Loucy (cell line): ENCODE results near the gene HOXB1.

Experiments
- H2AFZ ChIP-seq: fragments of 200-600 bp; sonication (generic); 2 replicates; pipeline ENCODE4 v1.6.0; 2016; ENCODE audit warnings: antibody characterized with exemption, mild to moderate bottlenecking, low read length, moderate library complexity
- H3F3A ChIP-seq: fragments of 200-600 bp; 2 replicates; pipeline ENCODE4 v1.6.0; 2016; ENCODE audit warnings: antibody characterized with exemption, low read depth, mild to moderate bottlenecking
- H3K27me3 ChIP-seq: fragments of 200-600 bp; sonication (generic); 2 replicates; pipeline ENCODE4 v1.6.1; 2014; ENCODE audit warnings: low read length, mild to moderate bottlenecking; ENCODE audit not compliant: insufficient read depth, poor library complexity, severe bottlenecking
- H3K36me3 ChIP-seq: fragments of 200-600 bp; sonication (generic); 2 replicates; pipeline ENCODE4 v1.6.1; 2016; ENCODE audit warnings: low read length; ENCODE audit not compliant: insufficient read depth
- H3K4me1 ChIP-seq: fragments of 200-600 bp; sonication (generic); 2 replicates; pipeline ENCODE4 v1.5.1; 2014; ENCODE audit warnings: low read length, mild to moderate bottlenecking; ENCODE audit not compliant: insufficient read depth, poor library complexity, severe bottlenecking
- H3K4me2 ChIP-seq: fragments of 200-600 bp; sonication (generic); 2 replicates; pipeline ENCODE4 v1.6.0; 2014; ENCODE audit warnings: antibody characterized with exemption, low read length, low read depth, mild to moderate bottlenecking; ENCODE audit not compliant: poor library complexity, severe bottlenecking
- H3K4me3 ChIP-seq: fragments of 200-600 bp; sonication (generic); 2 replicates; pipeline ENCODE4 v1.5.1; 2014; ENCODE audit warnings: low read length, mild to moderate bottlenecking, mixed read lengths; ENCODE audit not compliant: poor library complexity, severe bottlenecking
- H3K79me2 ChIP-seq: fragments of 200-600 bp; sonication (generic); 2 replicates; pipeline ENCODE4 v1.6.1; 2014; ENCODE audit warnings: low read length; ENCODE audit not compliant: insufficient read depth
- H3K9ac ChIP-seq: fragments of 200-600 bp; sonication (generic); 2 replicates; pipeline ENCODE4 v1.6.0; 2014; ENCODE audit warnings: mild to moderate bottlenecking, low read depth, low read length, moderate library complexity; ENCODE audit not compliant: poor library complexity, severe bottlenecking
- H3K9me2 ChIP-seq: fragments of 200-600 bp; sonication (generic); replicated peaks from 2 replicates; pipeline ENCODE4 v1.6.1; 2016; ENCODE audit warnings: low read depth, low read length, mixed read lengths
- H3K9me3 ChIP-seq: fragments of 200-600 bp; sonication (generic); 2 replicates; pipeline ENCODE4 v1.6.1; 2014; ENCODE audit warnings: mild to moderate bottlenecking, antibody characterized with exemption, low read length, low read depth; ENCODE audit not compliant: insufficient read depth
- H4K20me1 ChIP-seq: fragments of 200-600 bp; sonication (generic); 2 replicates; pipeline ENCODE4 v1.6.0; 2014; ENCODE audit warnings: antibody characterized with exemption, low read length, mild to moderate bottlenecking; ENCODE audit not compliant: insufficient read depth, poor library complexity, severe bottlenecking
- EZH2phosphoT487 ChIP-seq: fragments of 200-600 bp; IDR thresholded peaks from 2 replicates; pipeline ENCODE4 v1.6.1; 2018; ENCODE audit warnings: antibody characterized with exemption, mild to moderate bottlenecking, moderate library complexity, borderline replicate concordance
- TF ChIP-seq, protein P1 (sequence below): fragments of 200-600 bp; sonication (generic); conservative IDR thresholded peaks from 2 replicates; pipeline ENCODE4 v1.5.1; 2014; ENCODE audit warnings: mild to moderate bottlenecking, antibody characterized with exemption, low read length

Gene HOXB1

DNA sequence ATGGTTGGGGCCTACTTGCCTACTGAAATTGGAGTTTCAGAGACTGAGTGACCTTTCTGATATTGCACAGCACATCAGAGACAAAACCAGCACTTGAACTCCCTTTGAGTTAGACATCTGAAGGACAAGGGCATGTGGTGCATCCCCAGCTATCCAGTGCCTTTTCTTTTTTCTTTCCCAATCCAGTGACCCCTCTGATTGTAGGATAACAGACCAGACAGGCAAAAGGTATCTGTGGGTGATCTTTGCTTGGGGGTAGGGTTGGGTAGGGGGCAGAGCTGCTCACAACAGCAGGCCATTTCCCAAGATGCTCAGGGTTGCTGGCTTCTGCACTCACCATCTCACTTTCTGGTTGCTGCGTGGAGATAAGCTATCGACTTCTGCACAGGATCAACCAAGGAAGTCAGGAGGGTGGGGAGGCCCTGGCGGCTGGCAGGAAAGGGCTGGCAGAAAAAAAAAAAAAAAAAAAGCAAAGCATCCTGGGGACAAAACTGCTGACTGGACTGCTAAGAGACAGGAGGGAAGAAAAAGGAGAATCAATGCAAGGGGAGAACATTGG lies 42.2 kb downstream of the HOXB1 start:
- Histone ChIP-seq H3K9me2 (no peaks in the 10 kb centered on the region), H3K4me3 (peak overlapping the region; percentile 36), H3K36me3 (no peaks in the 10 kb centered on the region), H3K9ac (peak overlapping the region; percentile 56), H3F3A (peaks cover 6% of the 10 kb centered on the region; the same call in 1 of the 2 replicates), H3K9me3 (no peaks in the 10 kb centered on the region), H3K79me2 (no peaks in the 10 kb centered on the region), H4K20me1 (no peaks in the 10 kb centered on the region), H3K27me3 (no peaks in the 10 kb centered on the region), H3K4me2 (peak overlapping the region; percentile 63), H3K4me1 (peaks cover 68% of the 10 kb centered on the region), H2AFZ (no peak overlapping the region)
- TF ChIP-seq, protein P1, sequence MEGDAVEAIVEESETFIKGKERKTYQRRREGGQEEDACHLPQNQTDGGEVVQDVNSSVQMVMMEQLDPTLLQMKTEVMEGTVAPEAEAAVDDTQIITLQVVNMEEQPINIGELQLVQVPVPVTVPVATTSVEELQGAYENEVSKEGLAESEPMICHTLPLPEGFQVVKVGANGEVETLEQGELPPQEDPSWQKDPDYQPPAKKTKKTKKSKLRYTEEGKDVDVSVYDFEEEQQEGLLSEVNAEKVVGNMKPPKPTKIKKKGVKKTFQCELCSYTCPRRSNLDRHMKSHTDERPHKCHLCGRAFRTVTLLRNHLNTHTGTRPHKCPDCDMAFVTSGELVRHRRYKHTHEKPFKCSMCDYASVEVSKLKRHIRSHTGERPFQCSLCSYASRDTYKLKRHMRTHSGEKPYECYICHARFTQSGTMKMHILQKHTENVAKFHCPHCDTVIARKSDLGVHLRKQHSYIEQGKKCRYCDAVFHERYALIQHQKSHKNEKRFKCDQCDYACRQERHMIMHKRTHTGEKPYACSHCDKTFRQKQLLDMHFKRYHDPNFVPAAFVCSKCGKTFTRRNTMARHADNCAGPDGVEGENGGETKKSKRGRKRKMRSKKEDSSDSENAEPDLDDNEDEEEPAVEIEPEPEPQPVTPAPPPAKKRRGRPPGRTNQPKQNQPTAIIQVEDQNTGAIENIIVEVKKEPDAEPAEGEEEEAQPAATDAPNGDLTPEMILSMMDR = no peak; the same call in 1 of the 2 replicates
- no peak for TF ChIP-seq EZH2phosphoT487

GRCh38 chr17:48487221-48487620 lies 43.6 kb downstream of the HOXB1 start:
- no peaks in the 10 kb centered on the region for H4K20me1 ChIP-seq
- no peak overlapping the region for H3K4me3 ChIP-seq
- no peak overlapping the region for H2AFZ ChIP-seq
- no peaks in the 10 kb centered on the region for H3K79me2 ChIP-seq
- H3K36me3 ChIP-seq = no peaks in the 10 kb centered on the region
- TF ChIP-seq, protein P1 = no peak
- TF ChIP-seq EZH2phosphoT487 = no peak
- no peak overlapping the region for H3K9ac ChIP-seq
- no peaks in the 10 kb centered on the region for H3K9me2 ChIP-seq
- peaks cover 75% of the 10 kb centered on the region for H3K4me1 ChIP-seq
- H3F3A ChIP-seq = peaks cover 6% of the 10 kb centered on the region; the same call in 1 of the 2 replicates
- no peaks in the 10 kb centered on the region for H3K27me3 ChIP-seq
- H3K9me3 ChIP-seq = no peaks in the 10 kb centered on the region
- no peak overlapping the region for H3K4me2 ChIP-seq

DNA sequence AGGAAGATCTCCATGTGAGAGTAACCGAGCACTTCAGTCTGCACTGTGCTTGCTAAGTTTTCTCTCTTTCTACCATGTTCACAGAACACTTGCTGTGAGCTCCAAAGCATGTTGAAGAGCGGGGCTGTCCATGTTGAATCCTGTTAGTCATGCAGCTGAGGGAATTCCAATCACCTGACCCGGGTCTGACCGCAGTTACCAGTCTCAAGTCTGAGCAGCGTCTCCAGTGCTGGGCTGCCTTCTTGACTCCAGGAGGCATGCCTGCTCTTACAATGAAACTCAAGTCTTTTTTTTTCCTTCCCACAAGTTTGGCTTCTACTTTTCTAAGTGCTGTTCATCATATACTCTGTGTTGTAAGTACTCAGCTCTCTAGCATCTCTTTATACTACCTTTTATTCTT lies 44.3 kb downstream of the HOXB1 start:
- Histone ChIP-seq H3F3A (peaks cover 6% of the 10 kb centered on the region; the same call in 1 of the 2 replicates), H3K9me2 (no peaks in the 10 kb centered on the region), H4K20me1 (no peaks in the 10 kb centered on the region), H3K4me2 (no peak overlapping the region), H3K4me1 (peaks cover 71% of the 10 kb centered on the region), H3K36me3 (no peaks in the 10 kb centered on the region), H3K9me3 (no peaks in the 10 kb centered on the region), H2AFZ (no peak overlapping the region), H3K9ac (no peak overlapping the region), H3K79me2 (no peaks in the 10 kb centered on the region), H3K27me3 (no peaks in the 10 kb centered on the region), H3K4me3 (no peak overlapping the region)
- TF ChIP-seq EZH2phosphoT487 = no peak
- TF ChIP-seq, protein P1 = no peak
